Activated CD8-positive, alpha-beta T cell treated with anti-CD3 and anti-CD28 coated beads for 36 hours (primary cell): ENCODE measurements around the gene APBA3. TPM values are rescaled to one million over a fixed set of nuclear protein-coding genes. Genes with fewer than 3 reads are reported as not detected.

Experiments used
- ATAC-seq: fragments of 200-7000 bp; cut with Tn5 transposase; one replicate; pipeline ENCODE4 v1.10.0; 2021; ENCODE audit warnings: mild to moderate bottlenecking, moderate library complexity
- CTCF ChIA-PET: fragments of 350-600 bp; sonication (Branson Sonifier 250); formaldehyde crosslinking; loops from one replicate; lab custom pipeline; 2021; ENCODE audit warnings: antibody characterized with exemption; lab: Charles Lee
- POLR2A ChIA-PET: fragments of 350-600 bp; sonication (Branson Sonifier 250); formaldehyde crosslinking; loops from one replicate; lab custom pipeline; 2021; ENCODE audit warnings: antibody characterized with exemption; lab: Charles Lee
- DNase-seq: peaks from one replicate; pipeline ENCODE4 v3.0.0-alpha.2; 2020
- H3K27ac Mint-ChIP-seq: one replicate; pipeline ENCODE4 v1.8.0; 2021; ENCODE audit warnings: mild to moderate bottlenecking, mixed read lengths
- H3K27me3 Mint-ChIP-seq: one replicate; pipeline ENCODE4 v1.8.0; 2021; ENCODE audit warnings: mixed read lengths
- H3K36me3 Mint-ChIP-seq: one replicate; pipeline ENCODE4 v1.8.0; 2021; ENCODE audit warnings: low read depth, mixed read lengths
- H3K4me1 Mint-ChIP-seq: one replicate; pipeline ENCODE4 v1.8.0; 2021; ENCODE audit warnings: low read depth, mixed read lengths
- H3K4me3 Mint-ChIP-seq: one replicate; pipeline ENCODE4 v1.8.0; 2021; ENCODE audit warnings: mild to moderate bottlenecking, moderate library complexity, mixed read lengths
- H3K9me3 Mint-ChIP-seq: one replicate; pipeline ENCODE4 v1.8.0; 2021; ENCODE audit warnings: mixed read lengths
- CTCF ChIP-seq: fragments of 200-600 bp; IDR thresholded peaks from one replicate; pipeline ENCODE4 v1.8.0; 2022; ENCODE audit warnings: antibody characterized with exemption, mild to moderate bottlenecking
- intact Hi-C: fragments of 100-400 bp; cut with micrococcal nuclease; formaldehyde crosslinking; loops from one replicate; pipeline ENCODE4 v1.10.0; 2022
- total RNA-seq, 2 experiments: library from RNA; stranded (reverse); gene quantifications; one replicate each; pipeline ENCODE4 v1.2.3, GENCODE V29; 2021

APBA3 gene
- total RNA-seq, 2 experiments from 2014 or later = 28.0 to 29.1 TPM

- intact Hi-C loops = no loop called here
- no peaks in the 10 kb centered on the region for H3K27me3 Mint-ChIP-seq
- ChIA-PET POLR2A (no interaction called here), CTCF (interaction anchor here (0.8 to 1.2 kb wide), 2 partner anchors 12 to 88 kb away, joined by 3 read pairs; no protein-coding TSS in a partner anchor)
- ATAC-seq = no peak
- no peak for TF ChIP-seq CTCF
- H3K9me3 Mint-ChIP-seq = no peaks in the 10 kb centered on the region
- no peak for DNase-seq
- no peaks in the 10 kb centered on the region for H3K4me1 Mint-ChIP-seq
- H3K36me3 Mint-ChIP-seq = no peaks in the 10 kb centered on the region
- H3K4me3 Mint-ChIP-seq = no peak overlapping the region
- H3K27ac Mint-ChIP-seq = no peak overlapping the region
Observed at GRCh38 chr19:3733549-3734309, 27.8 kb downstream of the APBA3 start.

DNA sequence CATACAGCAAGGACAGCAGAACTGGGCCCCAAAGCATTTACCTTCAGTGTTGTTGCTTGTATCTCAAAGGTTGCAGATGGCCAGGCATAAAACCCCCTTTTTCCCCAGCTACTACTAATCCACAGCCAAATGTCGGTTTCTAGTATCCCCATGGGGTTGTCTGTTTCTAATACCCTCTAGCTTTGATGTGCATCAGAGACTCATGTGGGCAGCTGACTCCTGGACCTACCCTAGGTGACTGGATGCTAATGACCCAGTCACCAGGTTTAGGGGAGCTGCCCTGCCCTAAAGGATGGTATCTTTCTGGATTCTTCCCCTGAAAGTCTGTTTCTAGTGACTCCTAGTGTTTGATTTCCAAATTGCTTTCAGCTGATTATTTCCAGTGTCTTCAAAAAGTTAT, 29.4 kb downstream of the APBA3 start:
- Mint-ChIP-seq H3K4me1 (no peaks in the 10 kb centered on the region), H3K36me3 (no peaks in the 10 kb centered on the region), H3K27me3 (no peaks in the 10 kb centered on the region), H3K9me3 (no peaks in the 10 kb centered on the region), H3K27ac (no peak overlapping the region), H3K4me3 (no peak overlapping the region)
- intact Hi-C loops = no loop called here
- ChIA-PET CTCF (no interaction called here), POLR2A (interaction anchor here (1.0 kb wide), 1 partner anchor 24 kb away, joined by 3 read pairs; no protein-coding TSS in a partner anchor)
- ATAC-seq = no peak
- no peak for DNase-seq
- TF ChIP-seq CTCF = no peak

- CTCF ChIA-PET = no interaction called here
- ATAC-seq = no peak
- H3K4me3 Mint-ChIP-seq = no peak overlapping the region
- no peak for DNase-seq
- H3K36me3 Mint-ChIP-seq = no peaks in the 10 kb centered on the region
- no peaks in the 10 kb centered on the region for H3K4me1 Mint-ChIP-seq
- H3K9me3 Mint-ChIP-seq = no peaks in the 10 kb centered on the region
- no peak for TF ChIP-seq CTCF
- H3K27me3 Mint-ChIP-seq = no peaks in the 10 kb centered on the region
- POLR2A ChIA-PET = no interaction called here
- intact Hi-C loops = no loop called here
- H3K27ac Mint-ChIP-seq = no peak overlapping the region
Observed at GRCh38 chr19:3730457-3730958, 31.0 kb downstream of the APBA3 start.

- CTCF ChIA-PET = interaction anchor here (0.6 kb wide), 1 partner anchor 74 kb away, joined by 3 read pairs; no protein-coding TSS in a partner anchor
Observed at GRCh38 chr19:3725640-3726310, 35.7 kb downstream of the APBA3 start.

More at GRCh38 chr19:3725640-3726310, 35.7 kb downstream of the APBA3 start:
- DNase-seq (no peak), ATAC-seq (no peak)
- H3K36me3 Mint-ChIP-seq = no peaks in the 10 kb centered on the region
- H3K9me3 Mint-ChIP-seq = no peaks in the 10 kb centered on the region
- intact Hi-C loops = no loop called here
- H3K27me3 Mint-ChIP-seq = peaks cover 9% of the 10 kb centered on the region
- no peak overlapping the region for H3K4me3 Mint-ChIP-seq
- no peak overlapping the region for H3K27ac Mint-ChIP-seq
- TF ChIP-seq CTCF = no peak
- POLR2A ChIA-PET = interaction anchor here (0.7 kb wide), 1 partner anchor 58 kb away, joined by 4 read pairs; no protein-coding TSS in a partner anchor
- H3K4me1 Mint-ChIP-seq = peaks cover 6% of the 10 kb centered on the region
